Measurements from ENCODE around the gene KBTBD8. TPM values are rescaled to one million over a fixed set of nuclear protein-coding genes. Genes with fewer than 3 reads are reported as not detected.

The KBTBD8 gene
- total and polyA plus RNA-seq, 9 of the 15 experiments (the other 6 are each of a cell fraction or from before 2014, with no cell fraction given): 2.7 to 9.1 (median 5.6) TPM

- TF ChIP-seq, protein P1, sequence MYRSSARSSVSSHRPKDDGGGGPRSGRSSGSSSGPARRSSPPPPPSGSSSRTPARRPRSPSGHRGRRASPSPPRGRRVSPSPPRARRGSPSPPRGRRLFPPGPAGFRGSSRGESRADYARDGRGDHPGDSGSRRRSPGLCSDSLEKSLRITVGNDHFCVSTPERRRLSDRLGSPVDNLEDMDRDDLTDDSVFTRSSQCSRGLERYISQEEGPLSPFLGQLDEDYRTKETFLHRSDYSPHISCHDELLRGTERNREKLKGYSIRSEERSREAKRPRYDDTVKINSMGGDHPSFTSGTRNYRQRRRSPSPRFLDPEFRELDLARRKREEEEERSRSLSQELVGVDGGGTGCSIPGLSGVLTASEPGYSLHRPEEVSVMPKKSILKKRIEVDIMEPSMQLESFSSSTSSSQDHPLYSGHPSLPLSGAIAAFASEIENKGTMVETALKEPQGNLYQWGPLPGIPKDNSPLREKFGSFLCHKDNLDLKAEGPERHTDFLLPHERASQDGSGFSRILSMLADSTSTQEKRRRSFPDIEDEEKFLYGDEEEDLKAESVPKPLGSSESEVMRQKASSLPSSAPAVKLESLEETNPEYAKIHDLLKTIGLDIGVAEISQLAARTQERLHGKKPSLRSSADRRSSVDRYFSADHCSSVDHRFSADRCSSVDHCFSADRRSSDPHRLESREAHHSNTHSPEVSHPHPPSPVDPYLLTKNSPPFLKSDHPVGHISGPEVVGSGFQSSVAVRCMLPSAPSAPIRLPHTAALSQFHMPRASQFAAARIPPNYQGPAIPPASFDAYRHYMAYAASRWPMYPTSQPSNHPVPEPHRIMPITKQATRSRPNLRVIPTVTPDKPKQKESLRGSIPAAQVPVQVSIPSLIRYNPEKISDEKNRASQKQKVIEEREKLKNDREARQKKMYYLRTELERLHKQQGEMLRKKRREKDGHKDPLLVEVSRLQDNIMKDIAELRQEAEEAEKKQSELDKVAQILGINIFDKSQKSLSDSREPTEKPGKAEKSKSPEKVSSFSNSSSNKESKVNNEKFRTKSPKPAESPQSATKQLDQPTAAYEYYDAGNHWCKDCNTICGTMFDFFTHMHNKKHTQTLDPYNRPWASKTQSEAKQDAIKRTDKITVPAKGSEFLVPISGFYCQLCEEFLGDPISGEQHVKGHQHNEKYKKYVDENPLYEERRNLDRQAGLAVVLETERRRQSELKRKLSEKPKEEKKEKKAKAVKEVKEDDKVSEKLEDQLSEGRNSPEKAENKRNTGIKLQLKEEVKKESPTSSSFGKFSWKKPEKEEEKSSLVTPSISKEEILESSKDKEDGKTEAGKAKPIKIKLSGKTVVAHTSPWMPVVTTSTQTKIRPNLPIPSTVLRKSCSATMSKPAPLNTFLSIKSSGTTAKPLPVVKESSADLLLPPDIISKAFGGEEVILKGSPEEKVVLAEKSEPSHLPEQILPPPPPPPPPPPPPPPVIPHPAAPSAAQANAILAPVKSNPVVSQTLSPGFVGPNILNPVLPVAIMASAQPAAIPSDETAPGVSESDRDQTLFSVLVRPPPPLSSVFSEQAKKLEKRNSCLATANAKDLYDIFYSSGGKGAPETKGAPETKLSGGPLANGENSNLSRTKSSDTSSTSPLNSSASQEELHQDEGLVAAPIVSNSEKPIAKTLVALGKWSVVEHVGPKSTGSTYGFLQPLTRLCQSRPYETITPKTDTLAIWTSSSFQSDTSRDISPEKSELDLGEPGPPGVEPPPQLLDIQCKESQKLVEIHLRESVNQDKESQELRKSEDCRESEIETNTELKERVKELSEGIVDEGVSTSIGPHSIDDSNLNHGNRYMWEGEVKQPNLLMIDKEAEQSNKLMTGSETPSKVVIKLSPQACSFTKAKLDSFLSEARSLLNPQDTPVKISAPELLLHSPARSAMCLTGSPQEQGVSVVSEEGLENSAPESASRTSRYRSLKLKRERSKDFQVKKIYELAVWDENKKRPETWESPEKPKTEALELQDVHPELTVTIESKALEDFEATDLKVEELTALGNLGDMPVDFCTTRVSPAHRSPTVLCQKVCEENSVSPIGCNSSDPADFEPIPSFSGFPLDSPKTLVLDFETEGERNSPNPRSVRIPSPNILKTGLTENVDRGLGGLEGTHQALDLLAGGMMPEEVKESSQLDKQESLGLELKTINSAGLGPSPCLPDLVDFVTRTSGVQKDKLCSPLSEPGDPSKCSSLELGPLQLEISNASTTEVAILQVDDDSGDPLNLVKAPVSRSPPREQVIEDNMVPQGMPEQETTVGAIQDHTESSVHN (IDR thresholded peaks at IDR 0.05; ENCODE audit: borderline replicate concordance in 1 of 2, low read depth in 1 of 2): no peak
- TF ChIP-seq ELF1 (tag; IDR thresholded peaks at IDR 0.05) (no peak), ZFP36 (IDR thresholded peaks at IDR 0.05; ENCODE audit: low read depth, low read length, partially characterized antibody) (no peak), KAT8 (IDR thresholded peaks at IDR 0.05; ENCODE audit: low read depth) (no peak), EHMT2 (IDR thresholded peaks at IDR 0.05) (peak; percentile 70), STAT5A (IDR thresholded peaks at IDR 0.05; ENCODE audit: borderline replicate concordance, low read length) (peak; percentile 41; the same call in 1 of the 2 replicates), ZNF174 (CRISPR knock-in tag; IDR thresholded peaks at IDR 0.05) (no peak), ZNF699 (CRISPR knock-in tag; IDR thresholded peaks at IDR 0.05; ENCODE audit: insufficient replicate concordance) (no peak), GTF2B (IDR thresholded peaks at IDR 0.05; ENCODE audit: extremely low read depth, insufficient read length) (no peak), FOSL1 (tag; conservative IDR thresholded peaks at IDR 0.05) (peak; percentile 57; the same call in 1 of the 2 replicates), SRF (CRISPR knock-in tag; IDR thresholded peaks at IDR 0.05) (no peak), SMAD1 (IDR thresholded peaks at IDR 0.05; ENCODE audit: low read depth, low read length, partially characterized antibody) (no peak), HMG20B (CRISPR knock-in tag; IDR thresholded peaks at IDR 0.05) (no peak), THRAP3 (IDR thresholded peaks at IDR 0.05; ENCODE audit: borderline replicate concordance) (no peak)
- TF ChIP-seq, protein P2, sequence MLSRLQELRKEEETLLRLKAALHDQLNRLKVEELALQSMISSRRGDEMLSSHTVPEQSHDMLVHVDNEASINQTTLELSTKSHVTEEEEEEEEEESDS (CRISPR knock-in tag; IDR thresholded peaks at IDR 0.05): no peak
- TF ChIP-seq, protein P3, sequence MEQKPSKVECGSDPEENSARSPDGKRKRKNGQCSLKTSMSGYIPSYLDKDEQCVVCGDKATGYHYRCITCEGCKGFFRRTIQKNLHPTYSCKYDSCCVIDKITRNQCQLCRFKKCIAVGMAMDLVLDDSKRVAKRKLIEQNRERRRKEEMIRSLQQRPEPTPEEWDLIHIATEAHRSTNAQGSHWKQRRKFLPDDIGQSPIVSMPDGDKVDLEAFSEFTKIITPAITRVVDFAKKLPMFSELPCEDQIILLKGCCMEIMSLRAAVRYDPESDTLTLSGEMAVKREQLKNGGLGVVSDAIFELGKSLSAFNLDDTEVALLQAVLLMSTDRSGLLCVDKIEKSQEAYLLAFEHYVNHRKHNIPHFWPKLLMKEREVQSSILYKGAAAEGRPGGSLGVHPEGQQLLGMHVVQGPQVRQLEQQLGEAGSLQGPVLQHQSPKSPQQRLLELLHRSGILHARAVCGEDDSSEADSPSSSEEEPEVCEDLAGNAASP (IDR thresholded peaks at IDR 0.05): no peak
Observed at GRCh38 chr3:67030785-67031740, 33.0 kb downstream of the KBTBD8 start (continued).
